Liver (tissue), 3 donors: ENCODE data around the gene SLC6A11.

ENCODE experiments used
- GABPA ChIP-seq, 2 donors: IDR thresholded peaks in 1 of 2; conservative IDR thresholded peaks in 1 of 2; 2 replicates each; pipeline ENCODE4 v1.6.1; 2016; ENCODE audit warnings: antibody characterized with exemption in 2 of 2, mild to moderate bottlenecking in 1 of 2, moderate library complexity in 1 of 2
- NR2F2 ChIP-seq: IDR thresholded peaks from 2 replicates; pipeline ENCODE4 v1.6.1; 2016; ENCODE audit warnings: antibody characterized with exemption
- RAD21 ChIP-seq, 2 donors: IDR thresholded peaks; 2 replicates each; pipeline ENCODE4 v1.6.1; 2016; ENCODE audit warnings: antibody characterized with exemption in 2 of 2, mild to moderate bottlenecking in 2 of 2
- TF ChIP-seq, protein P1 (sequence below): fragments of 150-350 bp; IDR thresholded peaks from 2 replicates; pipeline ENCODE4 v1.5.1; 2017; ENCODE audit warnings: improper control_type of control experiment, low read depth, low read length; ENCODE audit not compliant: missing input control
- donor health status: healthy.
- donor health status: healthy.

DNA sequence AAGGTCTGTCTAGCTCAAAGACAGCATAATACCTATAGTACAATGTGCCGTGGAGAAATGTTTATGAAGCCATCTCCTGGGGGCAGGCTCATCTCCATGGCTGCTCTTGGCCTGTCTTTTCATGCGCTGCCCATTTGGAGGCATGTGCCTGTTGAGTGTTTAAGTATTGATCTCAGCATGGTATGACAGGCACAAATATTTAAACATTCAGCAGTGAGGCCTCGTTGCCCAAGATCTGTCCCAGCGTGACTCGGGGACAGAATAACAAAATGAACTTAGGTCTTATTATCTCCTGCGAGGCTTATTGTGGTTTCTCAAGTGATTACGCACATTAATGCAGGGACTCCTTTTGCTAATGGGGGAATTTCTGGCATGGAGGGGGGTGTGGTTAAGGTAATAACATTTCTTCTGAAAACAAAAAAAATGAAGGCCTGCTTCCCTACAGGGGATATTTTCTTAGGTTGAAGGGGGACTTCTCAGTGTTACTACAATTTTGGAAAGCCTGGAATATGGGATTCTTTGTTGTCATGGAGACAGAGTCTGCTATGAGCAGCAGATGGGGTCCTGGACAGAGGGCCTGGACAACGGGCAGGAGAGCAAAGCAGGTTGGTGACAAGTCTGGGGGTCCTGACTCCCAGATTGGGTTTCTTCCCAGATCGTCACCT, 172.1 kb downstream of the SLC6A11 start:
- TF ChIP-seq, protein P1, sequence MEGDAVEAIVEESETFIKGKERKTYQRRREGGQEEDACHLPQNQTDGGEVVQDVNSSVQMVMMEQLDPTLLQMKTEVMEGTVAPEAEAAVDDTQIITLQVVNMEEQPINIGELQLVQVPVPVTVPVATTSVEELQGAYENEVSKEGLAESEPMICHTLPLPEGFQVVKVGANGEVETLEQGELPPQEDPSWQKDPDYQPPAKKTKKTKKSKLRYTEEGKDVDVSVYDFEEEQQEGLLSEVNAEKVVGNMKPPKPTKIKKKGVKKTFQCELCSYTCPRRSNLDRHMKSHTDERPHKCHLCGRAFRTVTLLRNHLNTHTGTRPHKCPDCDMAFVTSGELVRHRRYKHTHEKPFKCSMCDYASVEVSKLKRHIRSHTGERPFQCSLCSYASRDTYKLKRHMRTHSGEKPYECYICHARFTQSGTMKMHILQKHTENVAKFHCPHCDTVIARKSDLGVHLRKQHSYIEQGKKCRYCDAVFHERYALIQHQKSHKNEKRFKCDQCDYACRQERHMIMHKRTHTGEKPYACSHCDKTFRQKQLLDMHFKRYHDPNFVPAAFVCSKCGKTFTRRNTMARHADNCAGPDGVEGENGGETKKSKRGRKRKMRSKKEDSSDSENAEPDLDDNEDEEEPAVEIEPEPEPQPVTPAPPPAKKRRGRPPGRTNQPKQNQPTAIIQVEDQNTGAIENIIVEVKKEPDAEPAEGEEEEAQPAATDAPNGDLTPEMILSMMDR = no peak
- TF ChIP-seq RAD21 (IDR thresholded peaks at IDR 0.05) (no peak), GABPA (IDR thresholded peaks at IDR 0.05 in 1 of 2, conservative IDR thresholded peaks at IDR 0.05 in 1 of 2) (no peak), NR2F2 (no peak)
